ENCODE data around the gene ACTRT3.

- TF ChIP-seq CTCF (conservative IDR thresholded peaks at IDR 0.05; ENCODE audit: low read length) = no peak
- no peak for TF ChIP-seq EZH2phosphoT487 (IDR thresholded peaks at IDR 0.05; ENCODE audit: borderline replicate concordance, low read depth, low read length)
Measured at GRCh38 chr3:169813278-169813677, 43.9 kb upstream of the ACTRT3 start.
